ENCODE measurements around the gene MRPS25. TPM values are rescaled to one million over a fixed set of nuclear protein-coding genes. Genes with fewer than 3 reads are reported as not detected.

Gene MRPS25
- total RNA-seq, 6 donors from 2014 or later: 39.8 to 149 (median 56.9) TPM

DNA sequence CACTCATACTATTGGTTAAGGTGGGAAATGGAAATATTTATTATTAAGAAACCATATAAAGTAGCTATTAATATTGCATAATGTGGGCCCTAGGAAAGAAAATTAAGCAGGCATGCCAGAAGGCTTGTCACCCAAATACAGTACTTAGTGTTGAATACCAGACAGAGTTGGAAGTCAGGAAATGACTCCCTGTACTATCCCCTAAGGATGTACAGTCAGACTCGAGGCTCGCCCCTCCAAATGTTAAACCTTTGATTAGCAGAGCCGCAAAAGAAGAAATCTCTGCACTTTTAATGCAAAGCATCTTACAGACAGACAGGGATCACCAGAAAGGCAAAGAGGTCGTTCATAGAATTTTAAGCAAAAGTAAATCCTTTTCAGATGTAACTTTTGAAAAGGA lies 45.1 kb upstream of the MRPS25 start:
- no peaks in the 10 kb centered on the region for H3K9me3 ChIP-seq

DNA sequence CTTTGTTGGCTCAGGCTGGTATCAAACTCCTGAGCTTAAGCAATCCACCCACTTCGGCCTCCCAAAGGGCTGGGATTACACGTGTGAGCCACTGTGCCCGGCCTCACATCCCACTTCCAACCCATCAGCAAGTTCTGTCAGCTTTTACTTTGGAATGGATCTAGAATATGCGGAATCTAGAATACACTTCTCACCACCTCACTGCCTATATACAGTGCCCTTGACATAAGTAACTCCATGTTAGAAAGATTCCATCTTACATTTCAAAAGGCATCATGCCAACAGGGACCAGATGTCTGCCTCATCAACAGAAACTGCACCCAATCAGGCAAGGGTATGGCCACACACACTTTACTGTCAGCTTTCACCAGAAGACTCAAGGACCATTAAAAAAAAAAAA lies 43.8 kb upstream of the MRPS25 start:
- 71 to 87% methylated on average over 4 of the region's 4 CpGs for WGBS, 2 donors
- Histone ChIP-seq H3K36me3 (no peaks in the 10 kb centered on the region), H3K4me1 (peaks cover 3 to 7% (median 5%) of the 10 kb centered on the region in 4 donors), H3K27ac (no peak overlapping the region), H3K9me3 (no peaks in the 10 kb centered on the region), H3K27me3 (no peaks in the 10 kb centered on the region), H3K4me3 (no peak overlapping the region)
- TF ChIP-seq EP300 (IDR thresholded peaks at IDR 0.05) (no peak), POLR2A (IDR thresholded peaks at IDR 0.05) (no peak), POLR2AphosphoS5 (IDR thresholded peaks at IDR 0.05) (no peak)
- TF ChIP-seq, protein P1, sequence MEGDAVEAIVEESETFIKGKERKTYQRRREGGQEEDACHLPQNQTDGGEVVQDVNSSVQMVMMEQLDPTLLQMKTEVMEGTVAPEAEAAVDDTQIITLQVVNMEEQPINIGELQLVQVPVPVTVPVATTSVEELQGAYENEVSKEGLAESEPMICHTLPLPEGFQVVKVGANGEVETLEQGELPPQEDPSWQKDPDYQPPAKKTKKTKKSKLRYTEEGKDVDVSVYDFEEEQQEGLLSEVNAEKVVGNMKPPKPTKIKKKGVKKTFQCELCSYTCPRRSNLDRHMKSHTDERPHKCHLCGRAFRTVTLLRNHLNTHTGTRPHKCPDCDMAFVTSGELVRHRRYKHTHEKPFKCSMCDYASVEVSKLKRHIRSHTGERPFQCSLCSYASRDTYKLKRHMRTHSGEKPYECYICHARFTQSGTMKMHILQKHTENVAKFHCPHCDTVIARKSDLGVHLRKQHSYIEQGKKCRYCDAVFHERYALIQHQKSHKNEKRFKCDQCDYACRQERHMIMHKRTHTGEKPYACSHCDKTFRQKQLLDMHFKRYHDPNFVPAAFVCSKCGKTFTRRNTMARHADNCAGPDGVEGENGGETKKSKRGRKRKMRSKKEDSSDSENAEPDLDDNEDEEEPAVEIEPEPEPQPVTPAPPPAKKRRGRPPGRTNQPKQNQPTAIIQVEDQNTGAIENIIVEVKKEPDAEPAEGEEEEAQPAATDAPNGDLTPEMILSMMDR (IDR thresholded peaks at IDR 0.05): no peak
- DNase-seq (no peak), ATAC-seq (ENCODE audit: low FRiP score in 2 of 2) (no peak)

More for the DNA sequence above, 45.1 kb upstream of the MRPS25 start:
- Histone ChIP-seq H3K27me3 (no peaks in the 10 kb centered on the region), H3K4me1 (peaks cover 3 to 7% (median 5%) of the 10 kb centered on the region in 4 donors), H3K36me3 (no peaks in the 10 kb centered on the region), H3K4me3 (no peak overlapping the region), H3K27ac (no peak overlapping the region)
- WGBS, 2 donors: 71 to 77% methylated on average over 4 of the region's 4 CpGs
- no peak for ATAC-seq (ENCODE audit: low FRiP score in 2 of 2)
- TF ChIP-seq EP300 (IDR thresholded peaks at IDR 0.05) (no peak), POLR2A (IDR thresholded peaks at IDR 0.05) (no peak)
- no peak for DNase-seq

DNA sequence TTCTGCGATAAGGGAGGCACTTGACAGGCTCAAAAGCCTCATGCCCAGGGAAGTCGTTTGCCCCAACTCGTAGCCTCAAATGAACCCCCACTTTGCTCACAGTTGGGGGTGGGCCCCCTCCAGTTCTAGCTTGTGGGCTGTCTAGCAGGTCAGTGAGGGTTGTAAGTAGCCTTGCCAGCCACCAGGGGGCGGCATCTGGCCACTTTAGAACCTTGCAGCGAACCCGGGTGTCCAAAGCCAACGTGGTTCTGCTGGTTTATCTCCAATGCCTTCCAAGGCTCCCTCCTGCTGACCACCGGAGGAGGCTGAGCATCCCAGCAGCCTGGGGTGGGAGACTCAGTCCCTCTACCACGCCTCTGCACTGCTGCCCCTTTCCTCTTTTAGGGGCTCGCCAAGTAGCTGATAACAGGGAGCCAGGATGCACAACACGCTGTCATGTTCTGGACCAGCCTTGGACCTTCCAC lies 43.0 kb upstream of the MRPS25 start:
- Histone ChIP-seq H3K9me3 (no peaks in the 10 kb centered on the region), H3K36me3 (no peaks in the 10 kb centered on the region), H3K27ac (no peak overlapping the region), H3K4me1 (peaks cover 4 to 11% (median 6%) of the 10 kb centered on the region in 4 donors), H3K27me3 (no peaks in the 10 kb centered on the region), H3K4me3 (no peak overlapping the region)
- TF ChIP-seq, protein P1 (IDR thresholded peaks at IDR 0.05): peak; percentile 81 to 91 (median 86)
- TF ChIP-seq POLR2A (IDR thresholded peaks at IDR 0.05): no peak
- 16 to 30% methylated on average over 5 to 11 of the region's 11 CpGs for WGBS, 2 donors
- peak; percentile 90 to 93 for ATAC-seq (ENCODE audit: low FRiP score in 2 of 2)
- peak in 1 of 2 donors; percentile 78 for DNase-seq

DNA sequence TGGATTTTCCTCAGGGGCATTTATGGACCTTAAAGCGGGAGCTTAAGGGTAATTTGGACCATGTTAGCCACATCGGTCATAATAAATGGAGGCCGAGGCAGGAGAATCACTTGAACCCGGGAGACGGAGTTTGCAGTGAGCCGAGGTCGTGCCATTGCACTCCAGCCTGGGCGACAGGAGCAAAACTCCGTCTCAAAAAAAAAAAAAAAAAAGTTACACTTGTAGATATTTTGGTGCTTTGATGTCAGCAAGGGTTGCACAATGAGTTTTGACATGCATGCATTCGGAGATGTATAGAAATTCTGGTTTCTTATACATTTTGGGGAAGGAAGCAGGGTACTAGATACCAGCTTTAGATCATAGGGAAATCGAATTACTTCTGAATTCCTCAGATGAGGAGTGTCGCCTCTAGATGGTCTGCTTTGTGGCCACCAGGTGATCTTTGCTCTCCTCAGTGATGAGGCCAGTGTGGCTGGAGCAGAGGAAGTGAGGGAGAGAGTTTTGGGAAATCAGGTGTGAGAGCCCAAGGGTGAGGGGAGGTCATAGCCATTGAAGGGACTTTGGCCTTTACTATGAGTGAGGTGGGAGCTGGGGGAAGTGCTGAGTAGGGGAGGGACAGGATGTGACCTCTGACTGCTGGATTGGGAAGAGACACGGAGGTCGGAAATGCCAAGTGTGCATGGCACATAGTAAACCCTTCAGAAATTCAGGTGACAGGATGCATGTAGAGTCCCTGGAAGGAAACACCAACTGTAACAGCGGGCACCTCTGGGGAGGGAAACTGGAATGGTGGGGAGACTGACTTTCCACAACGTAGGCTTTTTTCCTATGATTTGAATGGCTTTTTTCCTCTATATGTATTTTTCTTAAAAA lies 42.2 kb upstream of the MRPS25 start:
- H3K36me3 ChIP-seq: no peaks in the 10 kb centered on the region
- no peaks in the 10 kb centered on the region for H3K27me3 ChIP-seq
- 65 to 73% methylated on average over 15 to 16 of the region's 16 CpGs for WGBS, 2 donors
- no peak overlapping the region for H3K4me3 ChIP-seq
- no peak for ATAC-seq (ENCODE audit: low FRiP score in 2 of 2)
- no peak for DNase-seq
- H3K9me3 ChIP-seq: no peaks in the 10 kb centered on the region
- H3K4me1 ChIP-seq: peaks cover 7 to 19% (median 11%) of the 10 kb centered on the region in 4 donors
- H3K27ac ChIP-seq: no peak overlapping the region
- TF ChIP-seq, protein P1 (IDR thresholded peaks at IDR 0.05): no peak
- TF ChIP-seq POLR2A (IDR thresholded peaks at IDR 0.05) (no peak), POLR2AphosphoS5 (IDR thresholded peaks at IDR 0.05) (no peak), EP300 (IDR thresholded peaks at IDR 0.05) (no peak)

DNA sequence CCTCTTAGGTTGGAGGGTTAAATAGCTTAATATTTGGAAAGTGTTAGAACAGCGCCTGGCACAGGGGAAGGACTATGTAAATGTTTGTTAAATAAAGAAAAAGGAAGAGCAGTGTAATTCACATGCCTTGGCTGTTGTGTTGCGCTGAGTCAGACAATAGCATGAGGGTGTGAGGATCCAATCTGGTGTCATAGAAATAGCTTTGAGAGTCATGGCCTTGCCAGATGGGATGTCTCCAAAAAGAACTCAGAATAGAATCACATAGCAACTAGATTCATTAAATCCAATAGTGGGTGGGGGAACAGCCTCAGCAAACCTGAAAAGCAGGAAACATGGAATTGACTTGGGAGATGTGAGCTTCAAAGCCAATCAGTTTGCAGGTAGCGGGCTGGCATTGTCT lies 37.7 kb upstream of the MRPS25 start:
- WGBS, 2 donors: 61 to 67% methylated on average over 3 of the region's 3 CpGs

More for the DNA sequence above, 37.7 kb upstream of the MRPS25 start:
- TF ChIP-seq, protein P1 (IDR thresholded peaks at IDR 0.05): no peak
- TF ChIP-seq POLR2A (IDR thresholded peaks at IDR 0.05): no peak
- no peak for TF ChIP-seq EP300 (IDR thresholded peaks at IDR 0.05)
- TF ChIP-seq POLR2AphosphoS5 (IDR thresholded peaks at IDR 0.05): no peak
- no peaks in the 10 kb centered on the region for H3K9me3 ChIP-seq
- peaks cover 12 to 29% (median 25%) of the 10 kb centered on the region in 4 donors for H3K4me1 ChIP-seq
- peak overlapping the region in 2 of 4 donors; percentile 52 to 64 for H3K27ac ChIP-seq
- H3K36me3 ChIP-seq: no peaks in the 10 kb centered on the region
- no peak overlapping the region for H3K4me3 ChIP-seq
- DNase-seq (no peak), ATAC-seq (ENCODE audit: low FRiP score in 2 of 2) (no peak)
- no peaks in the 10 kb centered on the region for H3K27me3 ChIP-seq
